CD4-positive, CD25-positive, alpha-beta regulatory T cell (primary cell): ENCODE results near the gene GAS2. TPM values are rescaled to one million over a fixed set of nuclear protein-coding genes. Genes with fewer than 3 reads are reported as not detected.
A peak's percentile ranks its signal among the peaks of the same experiment; 100 is the strongest.

ENCODE experiments used
- ATAC-seq, 2 donors: fragments of 150-1000 bp; cut with Tn5 transposase; one replicate each; pipeline ENCODE4 v1.10.0; 2021; ENCODE audit warnings: low read depth in 2 of 2, moderate number of reproducible peaks in 2 of 2, moderate library complexity in 1 of 2
- DNase-seq, 3 donors: peaks; one replicate each; pipeline versions ENCODE4 v3.0.0 to v3.0.0-alpha.2; 2012 to 2022; ENCODE audit warnings: mixed read lengths in 1 of 3
- H3K27ac ChIP-seq: one replicate; pipeline ENCODE4 v1.7.0; 2013; ENCODE audit warnings: mild to moderate bottlenecking, low read length; ENCODE audit not compliant: insufficient read depth, poor library complexity, severe bottlenecking
- H3K27me3 ChIP-seq: one replicate; pipeline ENCODE4 v1.7.0; 2013; ENCODE audit warnings: low read length; ENCODE audit not compliant: control insufficient read depth, insufficient read depth
- H3K36me3 ChIP-seq: one replicate; pipeline ENCODE4 v1.7.0; 2013; ENCODE audit warnings: mild to moderate bottlenecking, low read length, moderate library complexity; ENCODE audit not compliant: control insufficient read depth, insufficient read depth
- H3K4me1 ChIP-seq: 2 replicates; pipeline ENCODE4 v1.7.0; 2013; ENCODE audit warnings: mild to moderate bottlenecking, low read length; ENCODE audit not compliant: insufficient read depth, control insufficient read depth, poor library complexity, severe bottlenecking
- H3K4me3 ChIP-seq: one replicate; pipeline ENCODE4 v1.7.0; 2013; ENCODE audit warnings: low read depth, mild to moderate bottlenecking, low read length, moderate library complexity
- H3K9me3 ChIP-seq, 2 experiments: 1 replicate in 1 of 2; 2 replicates in 1 of 2; pipeline ENCODE4 v1.7.0; 2013; ENCODE audit warnings: low read length in 2 of 2, mild to moderate bottlenecking in 1 of 2, moderate library complexity in 1 of 2; ENCODE audit not compliant: control insufficient read depth in 2 of 2
- H3K27ac Mint-ChIP-seq, 3 donors: one replicate each; pipeline ENCODE4 v1.8.0; 2020 to 2022; ENCODE audit warnings: mild to moderate bottlenecking in 3 of 3, mixed read lengths in 3 of 3, moderate library complexity in 2 of 3
- H3K27me3 Mint-ChIP-seq: one replicate; pipeline ENCODE4 v1.8.0; 2022; ENCODE audit warnings: mild to moderate bottlenecking, mixed read lengths
- H3K36me3 Mint-ChIP-seq: one replicate; pipeline ENCODE4 v1.8.0; 2020; ENCODE audit warnings: mixed read lengths
- H3K4me1 Mint-ChIP-seq, 4 donors: one replicate each; pipeline ENCODE4 v1.8.0; 2020 to 2022; ENCODE audit warnings: mixed read lengths in 4 of 4, mild to moderate bottlenecking in 1 of 4
- H3K4me3 Mint-ChIP-seq, 4 donors: one replicate each; pipeline ENCODE4 v1.8.0; 2020 to 2022; ENCODE audit warnings: mild to moderate bottlenecking in 4 of 4, mixed read lengths in 4 of 4, moderate library complexity in 3 of 4
- H3K9me3 Mint-ChIP-seq, 7 donors: one replicate each; pipeline ENCODE4 v1.8.0; 2020 to 2022; ENCODE audit warnings: mixed read lengths in 7 of 7, mild to moderate bottlenecking in 3 of 7, moderate library complexity in 2 of 7
- polyA plus RNA-seq, 4 donors: library from polyadenylated mRNA; unstranded; fragments of 300-500 nt; fragmentation: Illumina TruSeq; gene quantifications; one replicate each; pipeline ENCODE4 v1.2.3, GENCODE V29; 2021
- total RNA-seq: library from RNA; stranded (reverse); gene quantifications from one replicate; pipeline ENCODE4 v1.2.3, GENCODE V29; 2022

The GAS2 gene
- total and polyA plus RNA-seq, 5 donors from 2014 or later: 1.0 to 4.7 (median 3.7) TPM

- Histone ChIP-seq H3K27ac (no peak overlapping the region), H3K36me3 (no peaks in the 10 kb centered on the region), H3K27me3 (no peaks in the 10 kb centered on the region), H3K9me3 (no peaks in the 10 kb centered on the region), H3K4me1 (no peaks in the 10 kb centered on the region), H3K4me3 (no peak overlapping the region)
- H3K36me3 Mint-ChIP-seq: no peaks in the 10 kb centered on the region
- H3K4me3 Mint-ChIP-seq: no peak overlapping the region
- H3K27ac Mint-ChIP-seq: no peak overlapping the region
- no peaks in the 10 kb centered on the region for H3K9me3 Mint-ChIP-seq
- ATAC-seq: no peak
- H3K4me1 Mint-ChIP-seq: no peaks in the 10 kb centered on the region
- peaks cover 8% of the 10 kb centered on the region for H3K27me3 Mint-ChIP-seq
- DNase-seq: no peak
Measured at GRCh38 chr11:22677153-22677903, 10.9 kb downstream of the GAS2 start.

GRCh38 chr11:22680628-22681027 is 14.2 kb downstream of the GAS2 start:
- Mint-ChIP-seq H3K27me3 (peaks cover 8% of the 10 kb centered on the region), H3K36me3 (no peaks in the 10 kb centered on the region), H3K9me3 (peaks cover 0 to 1% (median 0%) of the 10 kb centered on the region in 7 donors), H3K27ac (no peak overlapping the region), H3K4me3 (no peak overlapping the region), H3K4me1 (no peaks in the 10 kb centered on the region)
- DNase-seq (no peak), ATAC-seq (no peak)
- no peaks in the 10 kb centered on the region for H3K9me3 ChIP-seq
- H3K27ac ChIP-seq: no peak overlapping the region
- H3K27me3 ChIP-seq: no peaks in the 10 kb centered on the region
- H3K36me3 ChIP-seq: no peaks in the 10 kb centered on the region
- H3K4me3 ChIP-seq: no peak overlapping the region
- no peaks in the 10 kb centered on the region for H3K4me1 ChIP-seq

DNA sequence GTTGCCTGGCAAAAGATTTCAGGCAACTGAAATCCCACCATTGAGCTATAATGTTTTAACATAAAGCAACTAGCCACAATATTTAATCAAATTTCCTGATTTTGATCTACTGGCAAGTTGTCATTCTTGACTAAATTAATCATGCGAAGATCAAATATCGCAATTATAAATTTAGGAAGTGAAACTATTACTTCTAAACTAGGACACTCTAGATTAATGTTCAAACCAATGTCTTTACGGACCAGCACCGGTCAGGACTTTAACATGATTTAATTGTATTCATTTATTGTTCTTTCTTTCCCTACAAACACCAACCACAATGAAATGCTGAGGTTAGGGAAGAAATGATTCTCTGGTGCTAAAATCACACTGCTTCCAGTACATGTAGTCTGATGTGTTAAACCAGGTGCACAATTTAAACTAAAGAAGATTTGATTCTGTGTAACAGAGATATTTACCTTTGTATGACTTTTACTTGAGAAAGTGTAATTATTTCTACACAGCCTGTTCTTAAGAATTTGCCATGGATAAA is 14.9 kb downstream of the GAS2 start:
- Mint-ChIP-seq H3K27me3 (peaks cover 8% of the 10 kb centered on the region), H3K4me3 (no peak overlapping the region), H3K4me1 (no peaks in the 10 kb centered on the region), H3K27ac (no peak overlapping the region), H3K36me3 (no peaks in the 10 kb centered on the region), H3K9me3 (peaks cover 0 to 1% (median 0%) of the 10 kb centered on the region in 7 donors)
- ATAC-seq: no peak
- no peaks in the 10 kb centered on the region for H3K9me3 ChIP-seq
- H3K36me3 ChIP-seq: no peaks in the 10 kb centered on the region
- H3K4me3 ChIP-seq: no peak overlapping the region
- no peak overlapping the region for H3K27ac ChIP-seq
- H3K4me1 ChIP-seq: no peaks in the 10 kb centered on the region
- no peaks in the 10 kb centered on the region for H3K27me3 ChIP-seq
- no peak for DNase-seq

DNA sequence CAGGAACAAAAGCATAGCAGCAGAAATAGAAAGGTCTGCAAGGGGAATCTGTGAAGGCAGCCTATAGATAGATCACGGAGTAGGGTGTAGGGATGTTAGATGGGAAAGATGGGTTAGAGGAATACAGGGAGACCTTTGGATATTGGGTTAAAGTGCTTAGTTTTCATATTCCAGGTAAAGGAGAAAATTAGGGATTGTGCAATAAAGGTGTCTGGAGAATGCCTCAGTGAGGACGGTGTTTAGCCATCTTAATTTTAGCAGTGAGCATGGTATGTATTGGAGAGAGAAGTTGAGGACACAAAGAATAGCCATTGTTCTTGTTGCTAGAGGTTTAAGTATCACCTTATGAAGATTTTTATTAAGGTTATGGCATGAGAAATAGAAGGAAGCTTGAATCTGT is 17.7 kb downstream of the GAS2 start:
- no peak overlapping the region for H3K27ac Mint-ChIP-seq

GRCh38 chr11:22685111-22685510 is 18.7 kb downstream of the GAS2 start:
- H3K4me3 ChIP-seq: no peak overlapping the region

More for the DNA sequence above, 17.7 kb downstream of the GAS2 start:
- H3K4me3 ChIP-seq: no peak overlapping the region
- Mint-ChIP-seq H3K27me3 (peaks cover 8% of the 10 kb centered on the region), H3K4me1 (no peaks in the 10 kb centered on the region), H3K36me3 (no peaks in the 10 kb centered on the region), H3K9me3 (peaks cover 0 to 2% (median 0%) of the 10 kb centered on the region in 7 donors), H3K4me3 (no peak overlapping the region)
- no peaks in the 10 kb centered on the region for H3K4me1 ChIP-seq
- H3K27ac ChIP-seq: no peak overlapping the region
- H3K9me3 ChIP-seq: no peaks in the 10 kb centered on the region
- no peak for ATAC-seq
- DNase-seq: no peak
- no peaks in the 10 kb centered on the region for H3K36me3 ChIP-seq
- H3K27me3 ChIP-seq: no peaks in the 10 kb centered on the region

GRCh38 chr11:22688914-22689313 is 22.5 kb downstream of the GAS2 start:
- Mint-ChIP-seq H3K4me3 (no peak overlapping the region), H3K9me3 (peaks cover 0 to 2% (median 0%) of the 10 kb centered on the region in 7 donors), H3K4me1 (peaks cover 0 to 9% (median 2%) of the 10 kb centered on the region in 4 donors), H3K36me3 (no peaks in the 10 kb centered on the region), H3K27ac (no peak overlapping the region), H3K27me3 (no peaks in the 10 kb centered on the region)
- DNase-seq (no peak), ATAC-seq (no peak)
- Histone ChIP-seq H3K9me3 (no peaks in the 10 kb centered on the region), H3K27ac (no peak overlapping the region), H3K27me3 (no peaks in the 10 kb centered on the region), H3K4me1 (no peaks in the 10 kb centered on the region), H3K4me3 (no peak overlapping the region), H3K36me3 (no peaks in the 10 kb centered on the region)

More at GRCh38 chr11:22685111-22685510, 18.7 kb downstream of the GAS2 start:
- H3K27me3 Mint-ChIP-seq: peaks cover 6% of the 10 kb centered on the region
- Histone ChIP-seq H3K27me3 (no peaks in the 10 kb centered on the region), H3K4me1 (no peaks in the 10 kb centered on the region), H3K36me3 (no peaks in the 10 kb centered on the region), H3K27ac (no peak overlapping the region), H3K9me3 (no peaks in the 10 kb centered on the region)
- ATAC-seq (no peak), DNase-seq (no peak)
- no peaks in the 10 kb centered on the region for H3K36me3 Mint-ChIP-seq
- H3K4me3 Mint-ChIP-seq: no peak overlapping the region
- H3K9me3 Mint-ChIP-seq: peaks cover 0 to 2% (median 0%) of the 10 kb centered on the region in 7 donors
- H3K27ac Mint-ChIP-seq: peak overlapping the region in 1 of 3 donors; percentile 91
- H3K4me1 Mint-ChIP-seq: no peaks in the 10 kb centered on the region

DNA sequence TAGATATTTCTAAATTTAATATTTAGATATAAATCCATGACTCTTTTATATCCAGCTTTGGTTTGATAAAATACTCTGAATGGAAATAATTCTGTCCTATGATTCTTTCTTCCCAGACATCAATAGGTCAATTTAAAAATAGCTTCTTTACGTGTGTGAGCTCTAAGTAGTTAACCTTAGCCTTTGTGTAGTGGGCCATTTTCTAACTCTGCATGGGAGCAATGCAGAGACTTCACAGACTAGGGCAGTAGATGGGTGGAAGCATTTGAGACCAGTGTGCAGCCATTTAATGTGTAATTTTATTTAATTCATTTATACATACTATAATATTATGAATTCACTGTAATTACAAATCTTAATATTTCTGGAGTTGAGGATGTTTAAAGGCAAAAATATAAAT is 23.8 kb downstream of the GAS2 start:
- Histone ChIP-seq H3K27ac (no peak overlapping the region), H3K36me3 (no peaks in the 10 kb centered on the region), H3K4me3 (no peak overlapping the region), H3K27me3 (no peaks in the 10 kb centered on the region), H3K9me3 (no peaks in the 10 kb centered on the region), H3K4me1 (no peaks in the 10 kb centered on the region)
- Mint-ChIP-seq H3K36me3 (no peaks in the 10 kb centered on the region), H3K4me1 (peaks cover 0 to 9% (median 2%) of the 10 kb centered on the region in 4 donors), H3K9me3 (peaks cover 0 to 2% (median 0%) of the 10 kb centered on the region in 7 donors), H3K27ac (no peak overlapping the region), H3K4me3 (peak overlapping the region in 1 of 4 donors; percentile 67), H3K27me3 (no peaks in the 10 kb centered on the region)
- ATAC-seq: no peak
- no peak for DNase-seq
